Measurements from ENCODE around the gene DPP10.

Gene DPP10

GRCh38 chr2:114754907-114755563 lies 312.6 kb downstream of the DPP10 start:
- no peak overlapping the region for H3K4me3 ChIP-seq (ENCODE audit: low read depth, low read length)
- CTCF ChIA-PET = no interaction called here
- H3K9me3 ChIP-seq (ENCODE audit: control insufficient read depth, insufficient read depth, low read depth, low read length) = no peaks in the 10 kb centered on the region
- no peaks in the 10 kb centered on the region for H3K36me3 ChIP-seq (ENCODE audit: control insufficient read depth in 2 of 2, insufficient read depth in 1 of 2, low read length in 2 of 2)
- no peak for TF ChIP-seq BCL11A (tag by site-specific recombination; IDR thresholded peaks at IDR 0.05; ENCODE audit: low read depth)
- no peak for TF ChIP-seq TRIM28 (IDR thresholded peaks at IDR 0.05; ENCODE audit: borderline replicate concordance, low read length)
- TF ChIP-seq ZSCAN30 (tag by site-specific recombination; IDR thresholded peaks at IDR 0.05) = no peak
- POLR2A ChIA-PET = no interaction called here
- no peaks in the 10 kb centered on the region for H3K4me1 ChIP-seq (ENCODE audit: control insufficient read depth, insufficient read depth, low read length)
- no peak overlapping the region for H3K27ac ChIP-seq (ENCODE audit: extremely low read depth, low read depth, low read length)

- CTCF ChIA-PET = no interaction called here
- no peak overlapping the region for H3K4me3 ChIP-seq (ENCODE audit: low read depth, low read length)
- H3K36me3 ChIP-seq (ENCODE audit: control insufficient read depth in 2 of 2, insufficient read depth in 1 of 2, low read length in 2 of 2) = no peaks in the 10 kb centered on the region
- H3K27ac ChIP-seq (ENCODE audit: extremely low read depth, low read depth, low read length) = no peak overlapping the region
- TF ChIP-seq ZBTB49 (tag by site-specific recombination; IDR thresholded peaks at IDR 0.05; ENCODE audit: low read depth) = no peak
- POLR2A ChIA-PET = no interaction called here
- no peaks in the 10 kb centered on the region for H3K9me3 ChIP-seq (ENCODE audit: control insufficient read depth, insufficient read depth, low read depth, low read length)
- H3K4me1 ChIP-seq (ENCODE audit: control insufficient read depth, insufficient read depth, low read length) = no peaks in the 10 kb centered on the region
These were observed 319.9 kb downstream of the DPP10 start for GRCh38 chr2:114762376-114762775.

GRCh38 chr2:114762986-114763385 lies 320.5 kb downstream of the DPP10 start:
- CTCF ChIA-PET = no interaction called here
- Histone ChIP-seq H3K27ac (ENCODE audit: extremely low read depth, low read depth, low read length) (no peak overlapping the region), H3K36me3 (ENCODE audit: control insufficient read depth in 2 of 2, insufficient read depth in 1 of 2, low read length in 2 of 2) (no peaks in the 10 kb centered on the region), H3K4me1 (ENCODE audit: control insufficient read depth, insufficient read depth, low read length) (no peaks in the 10 kb centered on the region), H3K4me3 (ENCODE audit: low read depth, low read length) (no peak overlapping the region), H3K9me3 (ENCODE audit: control insufficient read depth, insufficient read depth, low read depth, low read length) (no peaks in the 10 kb centered on the region)
- TF ChIP-seq ZNF776 (tag by site-specific recombination; IDR thresholded peaks at IDR 0.05; ENCODE audit: borderline replicate concordance) (no peak), ZSCAN5A (tag by site-specific recombination; IDR thresholded peaks at IDR 0.05) (no peak), ZNF701 (tag by site-specific recombination; IDR thresholded peaks at IDR 0.05) (no peak), ZNF266 (tag by site-specific recombination; IDR thresholded peaks at IDR 0.05; ENCODE audit: low read depth) (no peak), GLIS2 (tag by site-specific recombination; IDR thresholded peaks at IDR 0.05) (no peak), ZNF664 (tag by site-specific recombination; IDR thresholded peaks at IDR 0.05) (no peak), ZNF660 (tag by site-specific recombination; IDR thresholded peaks at IDR 0.05) (no peak), ZNF202 (tag by site-specific recombination; IDR thresholded peaks at IDR 0.05; ENCODE audit: borderline replicate concordance) (no peak), ZNF221 (tag by site-specific recombination; IDR thresholded peaks at IDR 0.05; ENCODE audit: borderline replicate concordance) (no peak), GLI4 (tag by site-specific recombination; IDR thresholded peaks at IDR 0.05) (no peak), ZNF544 (tag by site-specific recombination; IDR thresholded peaks at IDR 0.05) (no peak), ZNF132 (tag by site-specific recombination; IDR thresholded peaks at IDR 0.05; ENCODE audit: borderline replicate concordance) (no peak), BCL11A (tag by site-specific recombination; IDR thresholded peaks at IDR 0.05; ENCODE audit: low read depth) (no peak), ZNF280C (tag by site-specific recombination; IDR thresholded peaks at IDR 0.05) (no peak), ZNF585B (tag by site-specific recombination; IDR thresholded peaks at IDR 0.05) (no peak)
- POLR2A ChIA-PET = no interaction called here
